K562 (cell line): Measurements from ENCODE around the gene LIN7A. TPM values are rescaled to one million over a fixed set of nuclear protein-coding genes. Genes with fewer than 3 reads are reported as not detected.

Experiments used
- ATAC-seq: fragments of 200-7000 bp; cut with Tn5 transposase; 3 replicates; pipeline ENCODE4 v1.9.1; 2020; ENCODE audit warnings: moderate library complexity
- BruUV-seq: library from RNA; stranded (reverse); fragments of 400-500 nt; replicated peaks from 2 replicates; lab custom pipeline; 2021; lab: Mats Ljungman, UMichigan
- CTCF ChIA-PET: fragments of 300-600 bp; formaldehyde crosslinking; extraction: SDS; loops from one replicate; lab custom pipeline; 2021; ENCODE audit warnings: low intra/inter-chr PET ratio; lab: Yijun Ruan, JAX
- POLR2A ChIA-PET: fragments of 300-600, 350-650 bp; sonication (Branson Sonifier 250); formaldehyde crosslinking; extraction: SDS; loops from one replicate; lab custom pipeline; 2021; ENCODE audit warnings: antibody characterized with exemption, inconsistent platforms; lab: Yijun Ruan, JAX
- DNase-seq, 4 experiments: peaks; one replicate each; pipeline versions ENCODE4 v3.0.0 to v3.0.0-alpha.2; 2011 to 2018; ENCODE audit warnings: low spot score in 3 of 4, mixed read lengths in 3 of 4; ENCODE audit errors: extremely low read depth in 1 of 4
- FAIRE-seq: peaks from 2 replicates; lab custom pipeline; 2011; peaks lifted over from hg19 to GRCh38; lab: Jason Lieb, UNC
- H2AFZ ChIP-seq: 2 replicates; pipeline ENCODE4 v1.6.0; 2011; ENCODE audit warnings: low read depth, low read length, control low read depth, inconsistent platforms
- H3K27ac ChIP-seq: fragments of 200-600 bp; 3 replicates; pipeline ENCODE4 v1.8.0; 2011; ENCODE audit warnings: low read depth, mild to moderate bottlenecking, control low read depth, inconsistent platforms, low read length, moderate library complexity, mixed read lengths; ENCODE audit errors: extremely low read depth
- H3K27me3 ChIP-seq, 2 experiments: fragments of 300-600 bp in 1 of 2; 2 replicates in 1 of 2; 3 replicates in 1 of 2; pipeline versions ENCODE4 v1.6.0 to v1.8.0; 2011; ENCODE audit warnings: inconsistent platforms in 2 of 2, low read length in 2 of 2, mild to moderate bottlenecking in 1 of 2, mixed read lengths in 1 of 2, moderate library complexity in 1 of 2; ENCODE audit not compliant: control insufficient read depth in 2 of 2, insufficient read depth in 2 of 2
- H3K36me3 ChIP-seq: fragments of 300-600 bp; 3 replicates; pipeline ENCODE4 v1.8.0; 2011; ENCODE audit warnings: mild to moderate bottlenecking, low read length, inconsistent platforms; ENCODE audit not compliant: control insufficient read depth, insufficient read depth
- H3K4me1 ChIP-seq, 2 experiments: fragments of 200-600 bp in 1 of 2; replicated peaks in 1 of 2; 2 replicates in 1 of 2; 3 replicates in 1 of 2; pipeline versions ENCODE4 v1.5.1 to v1.8.0; 2011; ENCODE audit warnings: inconsistent platforms in 2 of 2, low read length in 2 of 2, mild to moderate bottlenecking in 1 of 2, mixed read lengths in 1 of 2, moderate library complexity in 1 of 2; ENCODE audit not compliant: control insufficient read depth in 2 of 2, insufficient read depth in 2 of 2
- H3K4me2 ChIP-seq: 2 replicates; pipeline ENCODE4 v1.6.1; 2011; ENCODE audit warnings: low read length, control low read depth, inconsistent platforms, mixed read lengths; ENCODE audit not compliant: insufficient read depth
- H3K4me3 ChIP-seq: fragments of 200-600 bp; sonication (generic), shearing (Covaris generic); 2 replicates; pipeline ENCODE4 v1.5.1; 2016; ENCODE audit warnings: control low read depth, inconsistent platforms
- H3K79me2 ChIP-seq: fragments of 200-600 bp; 3 replicates; pipeline ENCODE4 v1.8.0; 2011; ENCODE audit warnings: low read length, inconsistent platforms; ENCODE audit not compliant: control insufficient read depth, insufficient read depth
- H3K9ac ChIP-seq, 2 experiments: 2 replicates each; pipeline versions ENCODE4 v1.6.0 to v1.6.1; 2011; ENCODE audit warnings: low read depth in 2 of 2, low read length in 2 of 2, control low read depth in 1 of 2, inconsistent platforms in 1 of 2, mild to moderate bottlenecking in 1 of 2, mixed read lengths in 1 of 2; ENCODE audit not compliant: insufficient read depth in 1 of 2
- H3K9me1 ChIP-seq: one replicate; pipeline ENCODE4 v1.6.0; 2011; ENCODE audit warnings: inconsistent platforms, mild to moderate bottlenecking, low read length, moderate library complexity; ENCODE audit not compliant: control insufficient read depth, insufficient read depth
- H3K9me3 ChIP-seq: replicated peaks from 2 replicates; pipeline ENCODE4 v1.5.1; 2011; ENCODE audit warnings: low read depth, low read length, inconsistent platforms; ENCODE audit not compliant: control insufficient read depth, insufficient read depth
- H4K20me1 ChIP-seq: replicated peaks from 2 replicates; pipeline ENCODE4 v1.6.1; 2011; ENCODE audit warnings: low read length, inconsistent platforms, mixed read lengths; ENCODE audit not compliant: control insufficient read depth, insufficient read depth
- BHLHE40 ChIP-seq: IDR thresholded peaks from 2 replicates; pipeline ENCODE4 v1.6.1; 2011; ENCODE audit warnings: low read length, improper control_type of control experiment
- CEBPG ChIP-seq, 3 experiments: fragments of 200-800 bp in 1 of 3; sonication (Bioruptor generic) in 1 of 3; sonication (generic) in 1 of 3; formaldehyde crosslinking in 1 of 3; IDR thresholded peaks in 2 of 3; conservative IDR thresholded peaks in 1 of 3; 2 replicates each; pipeline versions ENCODE4 v1.6.1 to v1.8.0; 2016 to 2022; ENCODE audit warnings: missing compliant biosample characterization in 2 of 3, missing genetic modification characterization in 2 of 3, mild to moderate bottlenecking in 1 of 3, missing genetic modification reagents in 1 of 3
- E2F3 ChIP-seq: fragments of 250-450 bp; sonication (Bioruptor Pico); IDR thresholded peaks from 2 replicates; pipeline ENCODE4 v1.4.0; 2020; ENCODE audit warnings: mild to moderate bottlenecking
- ILF3 ChIP-seq: fragments of 450-650 bp; IDR thresholded peaks from 2 replicates; pipeline ENCODE4 v1.6.1; 2018; ENCODE audit warnings: antibody characterized with exemption, mild to moderate bottlenecking, moderate library complexity, borderline replicate concordance
- SMARCE1 ChIP-seq: fragments of 450-650 bp; IDR thresholded peaks from 2 replicates; pipeline ENCODE4 v1.7.1; 2016; ENCODE audit warnings: mild to moderate bottlenecking
- SRSF7 ChIP-seq: fragments of 200-400 bp; formaldehyde crosslinking; optimal IDR thresholded peaks from 2 replicates; pipeline ENCODE3; 2017; ENCODE audit warnings: mild to moderate bottlenecking, low read depth, low read length
- ZNF41 ChIP-seq: fragments of 250-450 bp; sonication (Bioruptor Pico); conservative IDR thresholded peaks from 2 replicates; pipeline ENCODE4 v1.4.0; 2020; ENCODE audit warnings: mild to moderate bottlenecking
- WGBS: fragments of 100-300 bp; shearing (Covaris generic); methylation state at CpG from one replicate; pipeline ENCODE4 v1.1.6; 2016; ENCODE audit warnings: low coverage, mixed read lengths; ENCODE audit not compliant: insufficient coverage; ENCODE audit errors: missing lambda C conversion rate; 5-methylcytosine and 5-hydroxymethylcytosine counted together
- in situ Hi-C: fragments of 300-500 bp; cut with MboI; formaldehyde crosslinking; loops from 4 replicates; pipeline ENCODE4 v1.15.0; 2018; ENCODE audit warnings: inconsistent platforms, mixed read lengths
- intact Hi-C: fragments of 100-400 bp; cut with micrococcal nuclease; formaldehyde crosslinking; loops from 2 replicates; pipeline ENCODE4 v1.14.2; 2022
- polyA plus RNA-seq, 8 experiments: library from polyadenylated mRNA; depleted of rRNA in 4 of 8; stranded (reverse) in 5 of 8; unstranded in 3 of 8; fragments of >200 nt; fragmentation: Nextera tagmentation in 2 of 8; fragmentation: Illumina TruSeq in 1 of 8; extraction: Ambion mirVana in 2 of 8; extraction: Trizol in 1 of 8; gene quantifications; 2 replicates each; pipeline versions ENCODE4 v1.2.1 to v1.2.3, GENCODE V29; 2011 to 2014; ENCODE audit warnings: inconsistent platforms in 1 of 8, missing spikeins in 1 of 8
- total RNA-seq, 7 experiments: library from RNA; depleted of rRNA in 6 of 7; stranded (reverse); fragments of >200 nt in 6 of 7; fragmentation: Illumina TruSeq in 2 of 7; extraction: Trizol in 2 of 7; gene quantifications; 2 replicates each; pipeline versions ENCODE4 v1.2.1 to v1.2.3, GENCODE V29; 2011 to 2021; ENCODE audit warnings: low replicate concordance in 1 of 7
- TF ChIP-seq, protein P1 (sequence below): fragments of 450-650 bp; formaldehyde crosslinking; IDR thresholded peaks from 2 replicates; pipeline ENCODE4 v1.4.0; 2020; ENCODE audit warnings: mild to moderate bottlenecking, moderate library complexity
- TF ChIP-seq, protein P2 (sequence below): fragments of 450-650 bp; IDR thresholded peaks from 2 replicates; pipeline ENCODE4 v1.6.1; 2016; ENCODE audit warnings: mild to moderate bottlenecking
- TF ChIP-seq, protein P3 (sequence below): sonication (generic); formaldehyde crosslinking; IDR thresholded peaks from 2 replicates; pipeline ENCODE4 v1.8.1; 2023; ENCODE audit warnings: mild to moderate bottlenecking, missing genetic modification reagents

The LIN7A gene
- total and polyA plus RNA-seq, 9 of the 15 experiments (the other 6 are each of a cell fraction or from before 2014, with no cell fraction given), result not detected

GRCh38 chr12:80912901-80913770, 24.6 kb downstream of the LIN7A start:
- ChIA-PET CTCF (no interaction called here), POLR2A (no interaction called here)
- H2AFZ ChIP-seq, result no peak overlapping the region
- ATAC-seq (no peak), DNase-seq (no peak), FAIRE-seq (no peak)
- H4K20me1 ChIP-seq, result no peaks in the 10 kb centered on the region
- H3K4me1 ChIP-seq, result no peaks in the 10 kb centered on the region
- no peak overlapping the region for H3K27ac ChIP-seq
- H3K9me1 ChIP-seq, result no peaks in the 10 kb centered on the region
- no peak overlapping the region for H3K4me3 ChIP-seq
- WGBS, result 2% methylated on average over 13 of the region's 13 CpGs
- BruUV-seq, result no TSS peak
- no peaks in the 10 kb centered on the region for H3K36me3 ChIP-seq
- TF ChIP-seq CEBPG (CRISPR knock-in tag; IDR thresholded peaks at IDR 0.05) (no peak), CEBPG (tag; conservative IDR thresholded peaks at IDR 0.05 in 1 of 2, IDR thresholded peaks at IDR 0.05 in 1 of 2) (no peak), ZNF41 (CRISPR knock-in tag) (no peak), E2F3 (CRISPR knock-in tag) (no peak), ILF3 (no peak), SMARCE1 (no peak), BHLHE40 (no peak), SRSF7 (no peak)
- TF ChIP-seq, protein P1, sequence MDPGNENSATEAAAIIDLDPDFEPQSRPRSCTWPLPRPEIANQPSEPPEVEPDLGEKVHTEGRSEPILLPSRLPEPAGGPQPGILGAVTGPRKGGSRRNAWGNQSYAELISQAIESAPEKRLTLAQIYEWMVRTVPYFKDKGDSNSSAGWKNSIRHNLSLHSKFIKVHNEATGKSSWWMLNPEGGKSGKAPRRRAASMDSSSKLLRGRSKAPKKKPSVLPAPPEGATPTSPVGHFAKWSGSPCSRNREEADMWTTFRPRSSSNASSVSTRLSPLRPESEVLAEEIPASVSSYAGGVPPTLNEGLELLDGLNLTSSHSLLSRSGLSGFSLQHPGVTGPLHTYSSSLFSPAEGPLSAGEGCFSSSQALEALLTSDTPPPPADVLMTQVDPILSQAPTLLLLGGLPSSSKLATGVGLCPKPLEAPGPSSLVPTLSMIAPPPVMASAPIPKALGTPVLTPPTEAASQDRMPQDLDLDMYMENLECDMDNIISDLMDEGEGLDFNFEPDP, result no peak
- TF ChIP-seq, protein P2, sequence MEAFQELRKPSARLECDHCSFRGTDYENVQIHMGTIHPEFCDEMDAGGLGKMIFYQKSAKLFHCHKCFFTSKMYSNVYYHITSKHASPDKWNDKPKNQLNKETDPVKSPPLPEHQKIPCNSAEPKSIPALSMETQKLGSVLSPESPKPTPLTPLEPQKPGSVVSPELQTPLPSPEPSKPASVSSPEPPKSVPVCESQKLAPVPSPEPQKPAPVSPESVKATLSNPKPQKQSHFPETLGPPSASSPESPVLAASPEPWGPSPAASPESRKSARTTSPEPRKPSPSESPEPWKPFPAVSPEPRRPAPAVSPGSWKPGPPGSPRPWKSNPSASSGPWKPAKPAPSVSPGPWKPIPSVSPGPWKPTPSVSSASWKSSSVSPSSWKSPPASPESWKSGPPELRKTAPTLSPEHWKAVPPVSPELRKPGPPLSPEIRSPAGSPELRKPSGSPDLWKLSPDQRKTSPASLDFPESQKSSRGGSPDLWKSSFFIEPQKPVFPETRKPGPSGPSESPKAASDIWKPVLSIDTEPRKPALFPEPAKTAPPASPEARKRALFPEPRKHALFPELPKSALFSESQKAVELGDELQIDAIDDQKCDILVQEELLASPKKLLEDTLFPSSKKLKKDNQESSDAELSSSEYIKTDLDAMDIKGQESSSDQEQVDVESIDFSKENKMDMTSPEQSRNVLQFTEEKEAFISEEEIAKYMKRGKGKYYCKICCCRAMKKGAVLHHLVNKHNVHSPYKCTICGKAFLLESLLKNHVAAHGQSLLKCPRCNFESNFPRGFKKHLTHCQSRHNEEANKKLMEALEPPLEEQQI, result no peak
- TF ChIP-seq, protein P3, sequence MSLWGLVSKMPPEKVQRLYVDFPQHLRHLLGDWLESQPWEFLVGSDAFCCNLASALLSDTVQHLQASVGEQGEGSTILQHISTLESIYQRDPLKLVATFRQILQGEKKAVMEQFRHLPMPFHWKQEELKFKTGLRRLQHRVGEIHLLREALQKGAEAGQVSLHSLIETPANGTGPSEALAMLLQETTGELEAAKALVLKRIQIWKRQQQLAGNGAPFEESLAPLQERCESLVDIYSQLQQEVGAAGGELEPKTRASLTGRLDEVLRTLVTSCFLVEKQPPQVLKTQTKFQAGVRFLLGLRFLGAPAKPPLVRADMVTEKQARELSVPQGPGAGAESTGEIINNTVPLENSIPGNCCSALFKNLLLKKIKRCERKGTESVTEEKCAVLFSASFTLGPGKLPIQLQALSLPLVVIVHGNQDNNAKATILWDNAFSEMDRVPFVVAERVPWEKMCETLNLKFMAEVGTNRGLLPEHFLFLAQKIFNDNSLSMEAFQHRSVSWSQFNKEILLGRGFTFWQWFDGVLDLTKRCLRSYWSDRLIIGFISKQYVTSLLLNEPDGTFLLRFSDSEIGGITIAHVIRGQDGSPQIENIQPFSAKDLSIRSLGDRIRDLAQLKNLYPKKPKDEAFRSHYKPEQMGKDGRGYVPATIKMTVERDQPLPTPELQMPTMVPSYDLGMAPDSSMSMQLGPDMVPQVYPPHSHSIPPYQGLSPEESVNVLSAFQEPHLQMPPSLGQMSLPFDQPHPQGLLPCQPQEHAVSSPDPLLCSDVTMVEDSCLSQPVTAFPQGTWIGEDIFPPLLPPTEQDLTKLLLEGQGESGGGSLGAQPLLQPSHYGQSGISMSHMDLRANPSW (CRISPR knock-in tag), result no peak
- TF ChIP-seq, all 486 proteins: peak for 0
- no peaks in the 10 kb centered on the region for H3K79me2 ChIP-seq
- no peaks in the 10 kb centered on the region for H3K27me3 ChIP-seq
- no peaks in the 10 kb centered on the region for H3K9me3 ChIP-seq
- intact Hi-C loops, result no loop called here
- no peak overlapping the region for H3K4me2 ChIP-seq
- in situ Hi-C loops, result no loop called here
- no peak overlapping the region for H3K9ac ChIP-seq
